ENCODE measurements around the gene TYW1.
"Not testable (repeated sequence)": the region's sequence is repeated elsewhere in the genome, so short reads cannot be mapped to it uniquely, and the experiment has no call there.

TYW1 gene, protein sequence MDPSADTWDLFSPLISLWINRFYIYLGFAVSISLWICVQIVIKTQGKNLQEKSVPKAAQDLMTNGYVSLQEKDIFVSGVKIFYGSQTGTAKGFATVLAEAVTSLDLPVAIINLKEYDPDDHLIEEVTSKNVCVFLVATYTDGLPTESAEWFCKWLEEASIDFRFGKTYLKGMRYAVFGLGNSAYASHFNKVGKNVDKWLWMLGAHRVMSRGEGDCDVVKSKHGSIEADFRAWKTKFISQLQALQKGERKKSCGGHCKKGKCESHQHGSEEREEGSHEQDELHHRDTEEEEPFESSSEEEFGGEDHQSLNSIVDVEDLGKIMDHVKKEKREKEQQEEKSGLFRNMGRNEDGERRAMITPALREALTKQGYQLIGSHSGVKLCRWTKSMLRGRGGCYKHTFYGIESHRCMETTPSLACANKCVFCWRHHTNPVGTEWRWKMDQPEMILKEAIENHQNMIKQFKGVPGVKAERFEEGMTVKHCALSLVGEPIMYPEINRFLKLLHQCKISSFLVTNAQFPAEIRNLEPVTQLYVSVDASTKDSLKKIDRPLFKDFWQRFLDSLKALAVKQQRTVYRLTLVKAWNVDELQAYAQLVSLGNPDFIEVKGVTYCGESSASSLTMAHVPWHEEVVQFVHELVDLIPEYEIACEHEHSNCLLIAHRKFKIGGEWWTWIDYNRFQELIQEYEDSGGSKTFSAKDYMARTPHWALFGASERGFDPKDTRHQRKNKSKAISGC

GRCh38 chr7:66996444-66997191 lies at the start of gene TYW1:
Gene TYW1 (plus strand): TSS chr7:66996833. CDS start chr7:66996979, 146 bp downstream.
- peak; percentile 95 to 98 (median 98) for DNase-seq (ENCODE audit: low read depth in 3 of 3)

- DNase-seq (ENCODE audit: low read depth in 3 of 3) = no peak
Observed at GRCh38 chr7:66948480-66949109, 48.0 kb upstream of the TYW1 start.

DNA sequence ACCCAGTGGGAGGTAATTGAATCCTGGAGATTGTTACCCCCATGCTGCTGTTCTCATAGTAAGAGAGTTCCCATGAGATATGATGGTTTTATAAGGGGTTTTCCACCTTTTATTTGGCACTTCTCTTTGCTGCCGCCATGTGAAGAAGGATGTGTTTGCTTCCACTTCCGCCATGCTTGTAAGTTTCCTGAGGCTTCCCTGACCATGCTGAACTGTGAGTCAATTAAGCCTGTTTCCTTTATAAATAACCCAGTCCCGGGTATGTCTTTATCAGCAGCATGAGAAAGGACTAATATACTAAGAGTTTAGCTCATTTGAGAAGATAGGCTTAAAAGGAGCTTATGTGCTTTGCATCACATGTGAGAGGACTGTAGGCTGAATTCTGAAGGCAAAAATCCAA lies 46.3 kb upstream of the TYW1 start:
- no peak for DNase-seq (ENCODE audit: low read depth in 3 of 3)

GRCh38 chr7:66950763-66951162 lies 45.9 kb upstream of the TYW1 start:
- DNase-seq (ENCODE audit: low read depth in 3 of 3) = no peak

GRCh38 chr7:66952343-66953043 lies 44.1 kb upstream of the TYW1 start:
- DNase-seq (ENCODE audit: low read depth in 3 of 3) = no peak

- DNase-seq (ENCODE audit: low read depth in 3 of 3) = no peak
Observed at GRCh38 chr7:66953044-66953427, 43.6 kb upstream of the TYW1 start.

- no peak for DNase-seq (ENCODE audit: low read depth in 3 of 3)
Observed at GRCh38 chr7:66957595-66958290, 38.9 kb upstream of the TYW1 start.

DNA sequence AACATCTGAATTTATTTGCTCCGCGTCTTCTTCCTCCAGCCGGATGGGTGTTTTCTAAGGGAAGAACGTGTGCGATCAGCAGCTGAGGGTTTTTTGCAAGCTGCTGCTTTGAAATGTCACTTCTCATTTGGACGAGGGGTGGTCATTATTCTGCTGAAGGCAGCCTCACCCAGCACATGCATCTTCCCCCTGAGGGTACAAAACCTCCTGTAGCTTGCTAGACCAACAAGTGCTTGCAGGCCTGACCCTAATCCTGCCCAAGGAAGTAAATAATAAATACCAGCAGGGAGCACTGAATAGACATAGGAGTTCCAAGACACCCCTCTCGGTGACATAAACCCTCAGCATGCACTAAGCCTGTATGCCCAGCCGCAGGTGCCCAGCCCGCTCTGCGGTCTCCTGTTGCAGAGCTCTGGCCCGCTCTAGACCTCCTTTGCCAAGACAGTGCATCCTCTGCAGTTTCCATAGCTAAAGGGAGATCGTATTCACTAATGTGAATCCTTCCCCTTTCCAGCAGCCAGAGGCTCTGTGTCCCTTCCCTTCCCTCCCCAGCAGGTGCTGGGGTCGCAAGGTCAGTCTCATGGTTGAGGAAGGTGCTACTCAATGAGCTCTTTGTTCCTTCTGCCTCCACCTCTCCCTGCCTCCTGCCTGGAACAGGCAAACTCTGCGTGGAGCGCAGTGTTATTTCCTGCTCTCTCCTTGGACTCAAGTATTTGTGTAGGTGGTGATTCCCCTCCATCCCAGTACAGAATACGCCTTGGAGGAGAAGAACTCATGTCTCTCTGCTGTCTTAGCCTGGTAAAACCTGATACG lies 37.9 kb upstream of the TYW1 start:
- no peak for DNase-seq (ENCODE audit: low read depth in 3 of 3)

DNA sequence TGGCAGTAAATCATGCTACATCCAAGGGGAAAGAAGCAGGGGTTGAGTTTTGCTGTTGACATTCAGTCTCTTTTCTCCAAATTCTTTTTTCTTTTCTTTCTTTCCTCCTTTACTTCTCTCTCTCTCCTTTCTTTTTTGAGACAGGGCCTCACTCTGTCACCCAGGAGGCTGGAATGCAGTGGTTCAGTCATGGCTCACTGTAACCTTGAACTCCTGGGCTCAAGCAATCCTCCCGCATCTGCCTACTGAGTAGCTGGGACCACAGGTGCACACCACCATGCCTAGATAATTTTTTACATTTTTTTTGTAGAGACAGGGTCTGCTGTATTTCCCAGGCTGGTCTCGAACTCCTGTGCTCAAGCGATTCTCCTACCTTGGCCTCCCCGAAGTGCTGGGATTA lies 36.4 kb upstream of the TYW1 start:
- no peak for DNase-seq (ENCODE audit: low read depth in 3 of 3)

GRCh38 chr7:66961096-66961495 lies 35.5 kb upstream of the TYW1 start:
- no peak for DNase-seq (ENCODE audit: low read depth in 3 of 3)

- no peak for DNase-seq (ENCODE audit: low read depth in 3 of 3)
Observed at GRCh38 chr7:66964411-66964810, 32.2 kb upstream of the TYW1 start.

- DNase-seq (ENCODE audit: low read depth in 3 of 3) = no peak
Observed at GRCh38 chr7:66967029-66967428, 29.6 kb upstream of the TYW1 start.

DNA sequence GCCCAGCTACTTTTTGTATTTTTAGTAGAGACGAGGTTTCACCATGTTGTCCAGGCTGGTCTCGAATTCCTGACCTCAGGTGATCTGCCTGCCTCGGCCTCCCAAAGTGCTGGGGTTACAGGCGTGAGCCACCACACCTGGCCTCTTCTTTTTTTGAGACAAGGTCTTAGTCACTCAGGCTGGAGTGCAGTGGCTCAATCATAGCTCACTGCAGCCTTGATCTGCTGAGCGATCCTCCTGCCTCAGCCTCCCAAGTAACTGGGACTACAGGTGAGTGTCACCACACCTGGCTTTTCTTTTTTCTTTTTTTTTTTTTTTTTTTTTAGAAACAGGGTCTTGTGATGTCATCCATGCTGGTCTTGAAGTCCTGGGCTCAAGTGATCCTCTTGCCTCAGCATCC lies 27.6 kb upstream of the TYW1 start:
- DNase-seq (ENCODE audit: low read depth in 3 of 3) = not testable (repeated sequence)

DNA sequence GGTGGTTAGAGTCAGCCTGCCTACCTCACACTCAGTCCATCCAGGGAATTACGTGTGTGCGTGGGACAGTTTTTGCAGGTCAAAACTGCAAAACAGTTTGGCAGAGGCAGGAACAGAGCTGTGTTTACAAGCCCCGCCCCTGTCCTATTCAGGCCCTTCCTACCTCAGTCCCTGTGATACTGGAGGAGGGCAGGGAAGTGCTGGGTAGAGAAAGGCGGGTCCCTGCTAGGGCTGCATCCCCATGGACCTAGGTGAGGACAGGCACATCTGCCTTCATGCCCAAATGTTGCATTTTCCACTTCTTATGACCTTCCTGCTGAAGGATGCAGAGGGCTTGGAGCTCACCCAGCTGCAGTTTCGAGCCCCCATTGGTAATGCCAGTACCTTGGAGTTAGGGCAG lies 26.3 kb upstream of the TYW1 start:
- no peak for DNase-seq (ENCODE audit: low read depth in 3 of 3)

- DNase-seq (ENCODE audit: low read depth in 3 of 3) = no peak
Observed at GRCh38 chr7:66974986-66975590, 21.5 kb upstream of the TYW1 start.

DNA sequence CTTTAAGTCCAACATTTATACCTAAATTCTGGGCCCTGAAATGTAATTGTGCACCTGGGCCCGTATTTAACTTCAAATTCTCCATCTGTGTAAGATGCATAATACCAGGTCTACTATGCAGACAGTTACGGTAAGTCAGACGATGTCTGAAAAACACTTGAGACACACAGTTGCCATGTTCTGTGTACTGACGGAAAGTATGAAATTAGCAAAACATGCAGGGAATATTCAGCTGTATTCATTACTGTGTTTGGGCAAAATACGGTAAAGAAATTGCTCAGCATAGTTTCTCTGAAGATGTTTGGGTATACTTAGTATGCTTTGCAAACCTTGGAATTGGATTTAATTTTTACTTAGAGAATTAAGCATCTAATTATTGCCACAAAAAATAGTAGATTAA lies 18.3 kb upstream of the TYW1 start:
- not testable (repeated sequence) for DNase-seq (ENCODE audit: low read depth in 3 of 3)

DNA sequence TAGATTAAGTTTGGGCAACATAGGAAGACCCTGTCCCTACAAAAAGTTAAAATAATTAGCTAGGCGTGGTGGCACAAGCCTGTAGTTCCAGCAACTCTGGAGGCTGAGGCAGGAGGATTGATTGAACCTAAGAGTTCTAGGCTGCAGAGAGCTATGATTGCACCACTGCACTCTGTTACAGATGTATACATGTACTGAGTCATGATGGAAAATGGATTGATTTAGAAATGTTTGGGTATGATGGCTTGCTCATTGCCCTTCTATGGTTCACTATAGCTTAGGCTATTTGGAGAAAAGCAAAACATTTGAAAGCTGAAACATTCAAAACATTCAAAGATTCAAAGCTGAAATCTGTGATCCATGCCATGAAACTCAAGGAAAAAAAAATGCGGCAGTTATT lies 17.6 kb upstream of the TYW1 start:
- not testable (repeated sequence) for DNase-seq (ENCODE audit: low read depth in 3 of 3)

GRCh38 chr7:66980336-66980735 lies 16.3 kb upstream of the TYW1 start:
- not testable (repeated sequence) for DNase-seq (ENCODE audit: low read depth in 3 of 3)

GRCh38 chr7:66989552-66989951 lies 7.1 kb upstream of the TYW1 start:
- DNase-seq (ENCODE audit: low read depth in 3 of 3) = not testable (repeated sequence)
